NCI-H187 treated with DMSO at 0.1 percent for 48 hours (cell line): ENCODE data around the gene CD300LD.
"Not testable (repeated sequence)": the region's sequence is repeated elsewhere in the genome, so short reads cannot be mapped to it uniquely, and the experiment has no call there.

ENCODE experiments used
- DNase-seq: peaks from one replicate; lab custom pipeline; 2025; lab: John Stamatoyannopoulos, UW

CD300LD gene

DNA sequence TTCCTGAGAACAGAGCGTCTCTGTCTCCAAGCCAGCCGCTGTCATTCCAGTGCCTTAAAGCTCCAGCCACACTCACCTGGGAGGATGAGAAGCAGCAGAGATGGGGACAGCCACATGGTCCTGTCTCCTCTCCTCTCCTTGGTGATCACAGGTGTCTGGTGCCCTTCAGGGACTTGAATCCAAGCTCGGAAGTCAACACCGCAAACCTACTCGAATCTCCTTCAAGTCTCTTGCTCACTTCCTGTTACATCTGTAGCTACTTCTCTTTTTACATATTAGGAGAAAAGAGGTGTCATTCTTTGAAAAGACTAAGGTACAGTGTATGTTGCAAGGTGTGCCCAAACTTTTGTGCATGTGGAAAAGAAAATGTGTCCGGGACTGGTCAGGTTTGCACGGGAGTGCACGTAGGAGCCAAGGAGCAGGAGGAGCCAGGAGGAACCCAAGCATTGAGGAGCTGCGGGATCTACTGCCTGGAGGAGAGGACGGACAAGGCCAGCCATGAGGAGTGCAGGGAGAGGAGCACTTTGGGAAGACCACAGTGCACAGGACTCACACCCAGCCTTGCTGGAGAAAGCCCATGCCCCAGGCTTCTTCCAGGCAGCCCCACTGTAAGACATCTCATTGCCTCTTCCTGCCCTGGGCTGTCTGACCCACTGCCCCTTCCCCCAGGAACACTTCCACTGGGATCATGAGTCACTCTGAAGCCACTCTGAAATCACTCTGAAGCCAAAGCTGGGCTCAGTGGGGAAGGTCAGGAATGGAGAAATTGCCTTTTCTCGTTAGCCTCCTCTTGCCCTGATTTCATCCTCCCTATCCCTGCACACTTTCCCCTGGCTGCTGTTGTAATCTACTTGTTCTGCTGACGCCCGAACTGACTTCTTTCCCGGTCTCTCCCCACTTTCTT lies at the start of gene CD300LD:
TSS of gene CD300LD (minus strand) at position 197 of the 904 bp plus-strand sequence. CDS start at position 116, 81 bp downstream.
- no peak for DNase-seq

DNA sequence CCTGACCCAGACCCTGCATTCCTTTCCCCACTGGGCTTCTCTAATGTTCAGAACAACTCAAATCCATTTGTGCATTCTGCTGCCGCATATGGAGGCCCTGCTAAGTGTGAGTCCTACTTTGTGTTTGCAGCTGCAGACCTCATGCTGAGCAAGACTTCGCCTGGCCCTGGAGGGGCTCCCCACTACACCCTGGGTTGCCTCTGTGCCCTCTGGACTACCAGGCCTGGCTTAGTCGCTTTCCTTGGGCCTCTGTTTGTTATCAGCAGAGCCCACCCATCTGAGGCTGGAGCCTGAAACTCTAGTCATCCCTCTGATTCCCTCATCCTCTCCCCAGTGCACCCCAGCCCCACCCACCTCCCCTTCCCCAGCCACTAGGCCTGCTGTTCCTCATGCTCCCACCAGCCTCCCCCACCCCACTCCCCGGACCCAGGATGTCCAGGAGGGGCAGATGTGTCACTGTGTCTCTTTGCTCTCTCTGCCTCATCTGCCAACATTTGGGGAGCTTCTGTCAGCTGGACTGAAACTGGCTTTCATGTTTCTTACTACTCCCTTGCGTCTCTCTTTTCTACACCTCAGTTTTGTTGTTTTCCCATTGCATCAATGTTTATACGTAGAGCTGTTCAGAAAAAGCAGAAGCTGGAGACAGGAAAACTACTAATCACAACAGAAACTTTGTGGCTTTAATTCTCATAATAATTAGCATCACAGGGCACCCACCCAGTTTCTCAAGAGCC lies 49.3 kb upstream of the CD300LD start:
- no peak for DNase-seq

DNA sequence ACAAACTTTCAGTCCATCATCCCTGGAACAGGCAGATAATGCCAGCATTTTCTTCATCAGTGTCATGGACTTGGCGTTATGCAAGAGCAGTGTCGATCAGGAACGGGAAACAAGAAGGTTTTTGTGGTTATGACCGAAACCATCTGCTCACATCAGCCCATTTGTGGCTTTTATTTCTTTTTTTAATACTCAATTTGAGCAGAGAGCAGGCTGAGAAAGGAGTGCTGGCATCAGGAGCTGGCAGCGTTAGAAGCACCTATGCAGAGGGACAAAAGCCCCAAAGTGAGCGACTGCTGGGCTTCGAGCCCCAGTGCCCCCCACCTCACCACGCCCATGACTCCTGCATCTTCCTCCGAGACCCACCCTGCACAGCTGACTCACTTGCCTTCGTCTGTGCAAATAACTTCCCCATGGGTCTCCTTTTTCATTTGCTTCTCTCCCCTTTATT lies 47.6 kb upstream of the CD300LD start:
- DNase-seq: no peak

DNA sequence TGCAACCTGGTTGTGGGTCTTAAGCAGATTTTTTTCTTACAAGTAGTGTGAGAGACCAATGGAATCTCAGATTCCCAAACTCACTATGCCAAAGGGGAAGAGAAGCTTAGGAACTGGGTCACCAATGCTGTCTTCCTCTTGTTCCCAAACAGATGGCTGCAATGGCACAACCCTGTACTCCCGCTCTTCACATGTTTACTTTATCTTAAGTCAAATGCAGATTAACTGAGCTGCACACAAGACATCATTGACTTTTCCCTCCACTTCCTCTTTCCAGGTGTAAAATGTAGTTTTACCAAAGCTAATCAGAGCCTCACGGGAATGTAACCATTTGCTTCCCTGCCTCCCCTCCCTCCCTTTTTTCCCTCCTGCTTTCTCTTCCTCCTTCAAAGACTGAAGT lies 45.8 kb upstream of the CD300LD start:
- DNase-seq: no peak

DNA sequence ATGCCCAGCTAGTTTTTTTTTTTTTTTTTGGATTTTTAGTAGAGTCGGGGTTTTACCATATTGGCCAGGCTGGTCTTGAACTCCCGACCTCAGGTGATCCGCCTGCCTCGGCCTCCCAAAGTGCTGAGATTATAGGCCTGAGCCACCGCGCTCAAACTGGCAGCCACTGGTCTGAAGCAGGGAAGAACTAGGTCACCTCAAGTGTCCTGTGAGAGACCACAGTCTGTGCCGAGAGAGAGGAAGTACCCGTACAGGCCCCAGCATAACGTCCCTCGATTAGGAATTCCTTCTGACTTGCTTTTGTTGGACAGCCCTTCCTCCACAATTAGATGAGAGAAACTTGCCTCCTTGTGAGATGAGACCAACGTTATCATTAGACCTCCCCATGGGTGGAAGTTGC lies 45.2 kb upstream of the CD300LD start:
- no peak for DNase-seq

DNA sequence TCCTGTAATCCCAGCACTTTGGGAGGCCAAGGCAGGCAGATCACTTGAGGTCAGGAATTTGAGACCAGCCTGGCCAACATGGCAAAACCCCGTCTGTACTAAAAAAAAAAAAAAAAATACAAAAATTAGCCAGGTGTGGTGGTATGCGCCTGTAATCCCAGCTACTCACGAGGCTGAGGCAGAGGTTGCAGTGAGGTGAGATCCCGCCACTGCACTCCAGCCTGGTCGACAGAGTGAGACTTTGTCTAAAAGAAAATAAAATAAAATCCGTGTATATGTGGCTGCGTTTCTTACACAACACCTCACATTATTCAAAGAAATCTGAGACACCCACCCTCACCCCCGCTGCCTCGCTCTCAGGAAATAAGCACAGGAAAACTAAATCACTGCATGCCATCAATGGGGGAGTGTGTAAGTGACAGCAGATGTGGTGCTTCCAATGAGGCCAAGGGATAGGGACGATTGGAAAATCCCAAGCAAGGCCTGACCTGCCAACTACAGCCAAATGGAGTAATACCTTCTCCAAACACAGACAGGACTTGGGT lies 44.5 kb upstream of the CD300LD start:
- not testable (repeated sequence) for DNase-seq

DNA sequence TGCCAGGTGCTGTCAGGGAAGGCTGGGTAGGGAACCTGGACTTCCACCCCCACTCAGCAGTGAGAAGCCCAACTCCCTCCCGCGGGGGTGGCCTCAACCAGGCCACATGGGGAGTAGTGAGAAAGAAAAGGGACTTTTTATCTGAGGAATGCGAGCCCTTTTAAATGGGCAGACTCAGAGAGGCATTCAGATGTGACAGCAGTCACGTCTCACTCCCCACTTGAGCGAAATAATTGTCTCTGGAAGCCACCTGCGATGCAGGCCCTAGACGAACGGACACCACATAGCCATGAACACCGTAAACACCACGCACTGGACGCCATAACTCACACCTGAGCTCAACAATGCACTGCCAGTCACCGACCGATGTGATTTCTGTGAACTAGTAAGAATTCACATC lies 43.3 kb upstream of the CD300LD start:
- DNase-seq: peak; percentile 48

DNA sequence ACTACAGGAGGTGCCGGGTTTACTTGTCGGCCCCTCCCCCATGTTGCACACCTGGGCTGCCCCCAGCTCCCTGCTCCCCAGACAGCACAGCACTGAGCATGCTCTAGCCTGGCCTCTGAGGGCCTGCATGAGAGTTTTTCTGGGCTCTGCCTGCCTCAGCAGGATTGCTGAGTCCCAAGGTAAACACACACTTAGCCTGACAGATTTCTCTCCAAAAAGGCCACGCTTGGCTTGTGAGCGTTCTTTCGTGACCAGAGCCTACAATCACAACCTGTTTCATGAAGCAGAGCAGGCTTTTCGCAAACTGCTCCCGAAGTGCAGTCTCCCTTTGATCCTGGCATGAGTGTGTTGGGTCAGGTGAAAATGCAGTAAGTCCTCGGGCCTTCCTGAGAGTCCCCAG lies 41.2 kb upstream of the CD300LD start:
- peak; percentile 80 for DNase-seq

DNA sequence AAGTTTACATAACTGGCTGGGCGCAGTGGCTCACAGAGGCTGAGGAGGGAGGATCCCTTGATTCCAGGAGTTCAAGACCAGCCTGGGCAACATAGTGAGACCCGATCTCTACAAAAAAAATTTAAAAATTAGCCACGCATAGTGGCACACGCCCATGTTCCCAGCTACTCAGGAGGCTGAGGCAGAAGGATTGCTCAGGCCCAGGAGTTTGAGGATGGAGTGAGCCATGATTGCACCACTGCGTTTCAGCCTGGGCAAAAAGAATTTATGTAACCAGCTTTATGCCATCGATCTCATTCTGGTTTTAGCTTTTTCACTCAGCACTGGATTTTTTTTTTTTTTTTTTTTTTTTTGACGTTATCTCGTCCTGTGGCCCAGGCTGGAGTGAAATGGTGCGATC lies 40.5 kb upstream of the CD300LD start:
- DNase-seq: no peak

DNA sequence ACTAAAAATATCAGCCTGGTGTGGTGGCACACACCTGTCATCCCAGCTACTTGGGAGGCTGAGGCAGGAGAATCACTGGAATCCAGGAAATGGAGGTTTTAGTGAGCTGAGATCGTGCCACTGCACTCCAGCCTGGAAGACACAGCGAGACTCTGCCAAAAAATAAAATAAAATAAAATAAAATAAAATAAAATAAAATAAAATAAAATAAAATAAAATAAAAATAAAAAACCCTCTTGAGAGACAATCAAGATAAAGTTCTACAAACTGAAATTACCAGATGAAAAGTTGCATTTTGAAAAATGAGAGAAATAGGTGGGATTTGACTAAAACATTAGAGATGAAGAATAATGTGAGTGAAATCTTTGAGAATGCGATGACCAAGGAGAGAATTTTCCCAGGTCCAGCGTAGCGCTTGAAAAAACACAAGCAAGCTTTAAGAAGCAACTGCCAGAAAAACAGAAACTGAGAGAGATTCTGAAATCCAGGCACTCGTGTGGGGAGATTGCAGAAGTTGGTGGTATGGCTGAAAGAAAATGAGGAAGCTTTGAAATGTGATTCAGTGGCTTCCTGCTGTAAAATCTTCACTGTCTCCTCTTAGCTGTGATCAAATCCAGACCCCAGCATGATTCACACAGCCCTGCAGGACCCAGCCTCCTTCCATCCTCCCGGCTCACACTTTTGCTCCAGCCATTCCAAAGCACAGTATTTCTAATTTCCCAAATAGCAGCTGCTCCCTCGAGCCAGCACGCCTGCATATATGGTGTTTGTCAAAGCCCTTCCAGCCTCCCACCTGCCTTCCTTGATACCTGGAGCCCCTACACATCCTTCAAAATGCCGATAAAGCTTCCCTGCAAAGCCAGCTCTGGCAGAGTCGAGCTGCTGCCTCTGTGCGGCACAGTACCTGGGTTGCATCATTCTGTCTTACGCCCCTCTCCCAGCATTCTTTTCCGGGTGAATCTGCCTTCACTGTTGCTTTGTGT lies 39.7 kb upstream of the CD300LD start:
- DNase-seq: no peak

DNA sequence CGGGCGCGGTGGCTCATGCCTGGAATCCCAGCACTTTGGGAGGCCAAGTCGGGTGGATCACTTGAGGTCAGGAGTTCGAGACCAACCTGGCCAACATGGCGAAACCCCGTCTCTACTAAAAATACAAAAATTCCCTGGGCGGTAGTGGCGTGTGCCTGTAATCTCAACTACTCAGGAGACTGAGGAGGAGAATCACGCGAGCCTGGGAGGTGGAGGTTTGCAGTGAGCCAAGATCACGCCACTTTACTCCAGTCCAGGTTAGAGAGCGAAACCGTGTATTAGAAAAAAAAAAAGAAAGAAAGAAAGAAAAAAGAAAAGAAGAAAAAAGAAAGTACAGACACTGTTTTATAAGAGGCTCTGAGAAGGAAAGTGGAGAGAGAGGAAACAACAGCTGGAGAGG lies 38.2 kb upstream of the CD300LD start:
- not testable (repeated sequence) for DNase-seq

DNA sequence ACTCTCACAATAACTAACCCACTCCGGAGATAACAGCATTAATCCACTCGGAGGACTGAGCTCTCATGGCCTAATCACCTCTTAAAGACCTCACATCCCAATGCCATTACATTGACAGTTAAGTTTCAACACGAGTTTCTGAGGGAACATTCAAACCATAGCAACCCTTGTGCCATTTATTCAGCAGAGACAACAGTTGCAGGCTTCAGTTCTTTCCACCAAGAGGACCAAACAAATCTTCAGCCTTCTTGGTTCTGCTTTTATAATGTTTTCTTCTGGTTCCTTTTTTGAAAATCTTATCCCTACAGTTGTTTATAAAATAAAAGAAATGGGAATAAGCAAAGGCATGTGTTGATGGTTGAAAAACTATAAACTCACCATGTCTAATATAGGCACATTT lies 33.6 kb upstream of the CD300LD start:
- no peak for DNase-seq

DNA sequence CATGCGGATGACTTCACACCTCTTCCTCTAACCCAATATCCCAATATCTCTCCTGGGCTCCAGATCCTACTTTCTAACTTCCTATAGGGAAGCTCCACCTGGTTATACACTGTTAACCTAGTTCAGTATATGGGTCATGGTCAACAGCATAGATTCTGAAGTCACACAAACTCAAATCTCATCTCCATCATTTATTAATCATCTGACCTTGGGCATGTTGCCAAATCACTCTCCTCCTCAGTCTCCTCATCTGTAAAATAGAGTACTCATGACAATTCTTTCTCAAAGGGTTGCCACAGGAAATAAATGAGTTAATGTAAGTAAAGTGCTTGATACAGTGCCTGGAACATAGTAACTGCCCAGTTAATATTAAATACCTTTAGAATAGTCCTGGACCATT lies 32.0 kb upstream of the CD300LD start:
- DNase-seq: no peak

DNA sequence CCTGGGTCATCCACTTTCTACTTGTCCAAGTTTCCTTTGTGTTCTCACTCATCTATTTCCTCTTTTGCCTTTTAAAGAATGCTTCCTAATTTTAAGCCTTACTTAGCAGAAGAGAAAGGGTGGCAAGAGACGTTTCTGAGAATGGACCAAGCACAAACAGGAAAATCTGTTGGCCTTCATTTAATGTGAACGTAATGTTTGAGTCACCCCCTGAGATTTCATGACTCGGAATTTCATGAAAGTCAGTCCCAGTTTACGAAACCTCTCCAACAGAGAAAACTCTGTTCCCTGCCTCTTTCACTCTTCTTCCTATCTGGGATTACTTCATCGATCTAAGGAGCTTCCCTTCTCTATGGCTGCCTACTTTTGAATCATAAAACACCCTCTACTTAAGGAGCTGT lies 31.6 kb upstream of the CD300LD start, which contains the start of gene CD300E:
TSS of gene CD300E (minus strand) at position 46 of the 401 bp plus-strand sequence. CDS start 117 bp downstream, outside the sequence.
- no peak for DNase-seq

DNA sequence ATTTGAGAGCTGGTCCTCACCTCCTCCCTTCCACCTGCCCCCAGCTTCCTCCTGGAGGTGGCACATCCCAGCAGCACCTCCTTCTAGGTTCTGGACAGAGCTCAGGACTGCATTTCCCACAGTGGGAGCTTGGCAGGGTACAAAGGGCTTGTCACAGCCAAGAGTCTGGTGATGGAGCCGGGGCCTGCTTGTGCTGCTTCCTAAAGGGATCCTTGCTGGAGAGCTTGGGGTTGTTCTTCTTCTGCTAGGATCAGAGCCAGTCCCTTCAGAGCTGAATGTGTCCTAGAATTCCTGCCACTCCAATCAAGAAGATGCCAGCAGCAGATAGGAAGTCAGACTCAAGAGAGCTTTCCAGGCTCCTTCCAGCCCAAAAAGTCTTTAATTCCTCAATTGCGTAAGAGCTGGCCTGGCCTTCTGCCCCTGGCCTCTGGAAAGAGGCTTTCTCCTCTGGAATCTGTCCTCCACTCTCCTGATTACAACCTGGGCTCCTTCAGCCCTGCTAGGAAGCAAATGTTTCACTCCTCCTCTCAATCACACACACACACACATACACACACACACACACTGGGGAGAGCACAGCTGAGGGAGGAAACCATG lies 27.1 kb upstream of the CD300LD start:
- no peak for DNase-seq

DNA sequence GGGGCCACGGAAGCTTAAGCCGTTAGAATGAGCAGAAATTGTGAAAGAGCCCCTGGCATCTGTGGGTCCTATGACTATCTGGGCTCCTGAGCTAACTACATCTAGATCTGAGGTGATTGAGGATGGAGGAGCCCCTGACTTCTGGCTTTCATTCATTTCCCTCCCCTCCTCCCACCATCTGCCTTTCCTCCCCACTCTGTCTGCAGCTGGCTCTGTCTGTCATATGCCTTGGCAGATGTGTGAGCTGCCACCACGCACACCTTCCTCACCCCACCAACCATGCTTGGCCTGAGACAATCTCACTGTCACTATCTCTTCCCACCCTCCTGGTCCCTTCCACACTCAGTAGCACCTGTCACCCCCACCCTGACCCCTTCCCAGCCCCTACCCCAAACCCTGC lies 26.4 kb upstream of the CD300LD start:
- DNase-seq: no peak

DNA sequence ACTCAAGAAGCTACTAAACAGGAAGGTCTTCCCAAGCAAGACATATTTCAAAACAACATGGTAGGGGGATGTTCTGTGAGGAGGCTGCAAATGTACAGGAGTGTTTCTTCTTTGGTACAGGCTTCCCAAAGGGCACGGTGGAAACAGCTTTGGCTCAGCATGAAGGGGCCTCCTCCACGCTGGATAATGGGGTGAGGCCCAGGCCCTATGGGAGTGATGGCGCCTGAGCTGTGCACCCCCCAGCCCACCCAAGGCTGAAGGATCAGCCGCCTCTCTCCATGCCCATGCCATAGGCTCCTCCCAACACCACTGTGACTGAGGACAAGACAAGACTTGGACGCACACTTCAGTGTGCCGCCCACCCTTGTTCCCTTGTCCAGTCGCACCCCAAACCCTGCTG lies 24.6 kb upstream of the CD300LD start:
- no peak for DNase-seq

DNA sequence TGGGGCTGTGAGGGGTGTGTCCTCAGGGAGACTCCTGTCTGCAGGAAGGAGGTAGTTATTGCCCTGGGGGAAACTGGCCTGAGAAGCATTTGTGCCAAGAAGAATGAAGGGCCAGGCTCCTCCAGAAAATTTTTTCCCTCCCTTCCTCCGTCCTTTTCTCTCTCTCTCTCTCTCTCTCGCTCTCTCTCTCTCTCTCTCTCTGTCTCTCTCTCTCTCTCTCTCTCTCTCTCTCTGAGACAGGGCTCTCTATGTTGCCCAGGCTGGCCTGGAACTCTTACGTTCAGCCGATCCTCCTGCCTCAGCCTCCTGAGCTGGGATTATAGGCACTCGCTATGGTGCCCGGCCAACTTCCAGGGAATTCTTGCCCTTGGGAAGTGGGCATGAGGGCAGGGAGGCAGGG lies 20.0 kb upstream of the CD300LD start:
- no peak for DNase-seq

DNA sequence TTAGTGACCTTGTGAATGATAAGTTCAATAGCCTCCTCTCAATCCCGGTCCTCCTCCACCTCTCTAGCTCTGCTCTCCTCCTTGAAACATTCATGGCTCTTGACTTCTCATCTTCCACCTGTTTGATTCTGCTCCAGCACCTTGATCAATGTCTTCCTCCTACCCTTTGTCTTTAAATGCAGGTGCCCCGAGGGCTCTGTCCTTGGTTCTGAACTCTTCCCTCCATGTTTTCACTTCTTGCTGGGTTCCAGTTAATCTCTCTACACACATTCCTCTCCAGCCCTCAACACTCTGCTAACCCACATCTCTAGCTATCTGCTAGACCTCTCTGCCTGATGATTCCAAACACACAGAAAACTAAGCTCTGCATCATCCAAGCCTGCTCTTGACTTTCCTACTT lies 18.0 kb upstream of the CD300LD start:
- no peak for DNase-seq

DNA sequence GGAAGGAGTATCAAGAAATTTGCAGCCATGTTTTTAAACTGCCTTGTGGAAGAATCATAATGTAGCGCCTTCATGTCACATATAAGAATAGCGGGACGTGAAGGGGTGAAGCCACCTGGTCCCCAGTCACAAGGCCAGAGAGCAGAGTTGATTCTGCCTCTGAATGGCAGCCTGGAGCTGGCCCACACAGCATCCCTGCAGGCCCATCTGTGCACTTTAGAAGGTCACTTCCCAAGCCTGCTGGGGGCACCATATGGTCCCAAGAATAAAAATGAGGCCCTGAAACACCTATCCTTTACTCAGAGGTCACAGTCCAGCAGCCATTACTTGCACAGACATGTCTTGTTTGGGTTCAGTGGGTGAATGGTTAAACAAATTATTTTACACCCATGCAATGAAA lies 16.4 kb upstream of the CD300LD start:
- no peak for DNase-seq

DNA sequence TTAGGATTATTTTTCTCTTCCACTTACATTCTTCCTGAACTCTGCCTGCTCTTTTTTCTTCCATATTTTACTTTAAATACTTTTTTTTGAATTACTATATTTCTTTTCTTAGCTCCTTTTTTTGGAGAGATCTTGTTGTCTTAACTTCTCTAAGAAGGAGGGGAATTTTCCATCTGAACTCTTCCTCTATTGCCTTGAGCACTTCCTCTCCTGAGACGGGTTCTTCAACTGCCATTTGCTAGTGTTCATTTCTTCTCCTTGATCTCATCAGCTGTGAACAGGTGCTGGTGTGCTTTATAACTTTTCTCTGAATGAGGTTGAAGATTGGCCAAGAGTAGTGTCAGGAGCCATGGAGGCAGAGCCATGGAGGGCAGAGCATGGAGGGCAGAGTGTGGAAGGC lies 15.1 kb upstream of the CD300LD start:
- no peak for DNase-seq
